ENCODE results near the gene KIAA0825.

- TF ChIP-seq CTCF (IDR thresholded peaks at IDR 0.05; ENCODE audit: low read length) (no peak), EZH2 (IDR thresholded peaks at IDR 0.05; ENCODE audit: borderline replicate concordance, low read length) (no peak)
These were observed 31.5 kb upstream of the KIAA0825 start for GRCh38 chr5:94649874-94650273.
